Measurements from ENCODE around the gene RFTN1.

- TF ChIP-seq, protein P1, sequence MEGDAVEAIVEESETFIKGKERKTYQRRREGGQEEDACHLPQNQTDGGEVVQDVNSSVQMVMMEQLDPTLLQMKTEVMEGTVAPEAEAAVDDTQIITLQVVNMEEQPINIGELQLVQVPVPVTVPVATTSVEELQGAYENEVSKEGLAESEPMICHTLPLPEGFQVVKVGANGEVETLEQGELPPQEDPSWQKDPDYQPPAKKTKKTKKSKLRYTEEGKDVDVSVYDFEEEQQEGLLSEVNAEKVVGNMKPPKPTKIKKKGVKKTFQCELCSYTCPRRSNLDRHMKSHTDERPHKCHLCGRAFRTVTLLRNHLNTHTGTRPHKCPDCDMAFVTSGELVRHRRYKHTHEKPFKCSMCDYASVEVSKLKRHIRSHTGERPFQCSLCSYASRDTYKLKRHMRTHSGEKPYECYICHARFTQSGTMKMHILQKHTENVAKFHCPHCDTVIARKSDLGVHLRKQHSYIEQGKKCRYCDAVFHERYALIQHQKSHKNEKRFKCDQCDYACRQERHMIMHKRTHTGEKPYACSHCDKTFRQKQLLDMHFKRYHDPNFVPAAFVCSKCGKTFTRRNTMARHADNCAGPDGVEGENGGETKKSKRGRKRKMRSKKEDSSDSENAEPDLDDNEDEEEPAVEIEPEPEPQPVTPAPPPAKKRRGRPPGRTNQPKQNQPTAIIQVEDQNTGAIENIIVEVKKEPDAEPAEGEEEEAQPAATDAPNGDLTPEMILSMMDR (IDR thresholded peaks at IDR 0.05): no peak
- TF ChIP-seq POLR2AphosphoS5 (IDR thresholded peaks at IDR 0.05) (no peak), EP300 (IDR thresholded peaks at IDR 0.05) (no peak)
Observed at GRCh38 chr3:16378415-16378814, 135.1 kb downstream of the RFTN1 start.

Measured in sigmoid colon (tissue), 4 donors.